H1 (cell line): ENCODE results near the gene DNAI1. TPM values are rescaled to one million over a fixed set of nuclear protein-coding genes. Genes with fewer than 3 reads are reported as not detected.

ENCODE experiments used
- ASH2L ChIP-seq: fragments of 200-600, 300-600 bp; sonication (generic); IDR thresholded peaks from one replicate; pipeline ENCODE4 v1.7.1; 2017; ENCODE audit warnings: low read length
- BRCA1 ChIP-seq: IDR thresholded peaks from 2 replicates; pipeline ENCODE4 v1.6.1; 2012; ENCODE audit warnings: low read depth, low read length, improper control_type of control experiment
- EZH2 ChIP-seq: fragments of 200-600 bp; sonication (generic); IDR thresholded peaks from 2 replicates; pipeline ENCODE4 v1.7.1; 2012; ENCODE audit warnings: low read depth, mild to moderate bottlenecking, moderate library complexity, low read length, inconsistent platforms; ENCODE audit not compliant: severe bottlenecking
- GTF2F1 ChIP-seq: IDR thresholded peaks from 2 replicates; pipeline ENCODE4 v1.6.1; 2012; ENCODE audit warnings: low read depth, low read length, improper control_type of control experiment, borderline replicate concordance
- SRF ChIP-seq: IDR thresholded peaks from 2 replicates; pipeline ENCODE4 v1.6.1; 2011; ENCODE audit warnings: mild to moderate bottlenecking, low read depth, low read length, moderate library complexity
- USF2 ChIP-seq: IDR thresholded peaks from 2 replicates; pipeline ENCODE4 v1.6.1; 2011; ENCODE audit warnings: low read length, improper control_type of control experiment
- polyA plus RNA-seq, 7 experiments: library from polyadenylated mRNA; depleted of rRNA in 3 of 7; stranded (reverse) in 5 of 7; unstranded in 2 of 7; fragments of >200 nt in 5 of 7; fragments of 200-250 nt in 2 of 7; gene quantifications; 1 replicate in 5 of 7; 2 replicates in 1 of 7; 4 replicates in 1 of 7; pipeline versions ENCODE4 v1.2.1 to v1.2.3, GENCODE V29; 2011 to 2013; ENCODE audit warnings: missing spikeins in 2 of 7, mixed read lengths in 2 of 7
- total RNA-seq: library from RNA; stranded (reverse); fragmentation: NEBNext Ultra II Directional; extraction: Animal tissue kit (Norgen Biotek cat#: 25700); gene quantifications from 2 replicates; pipeline ENCODE4 v1.2.1, GENCODE V29; 2021

DNAI1 gene
- total and polyA plus RNA-seq, 2 of the 8 experiments (the other 6 are each of a cell fraction or from before 2014, with no cell fraction given) = 0.37 to 0.54 TPM

DNA sequence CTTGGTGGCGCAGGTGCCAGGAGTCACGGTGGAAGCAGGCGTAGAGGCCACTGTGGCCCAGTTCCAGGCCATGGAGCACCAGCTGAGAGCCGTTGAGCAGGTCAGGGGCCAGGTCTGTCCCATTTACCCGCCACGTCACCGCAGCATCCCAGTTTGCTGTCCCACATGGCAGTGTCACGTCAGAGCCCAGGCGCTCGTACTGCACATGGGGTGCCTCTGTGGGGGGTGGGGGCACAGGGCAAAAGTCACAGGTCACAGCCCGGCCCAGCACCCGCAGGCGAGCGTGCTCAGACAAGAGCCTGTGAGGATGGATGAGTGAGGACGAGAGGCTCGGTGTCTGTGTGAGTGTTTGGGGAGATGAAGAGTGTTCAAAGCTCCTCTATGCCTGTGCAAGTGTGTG lies 106.0 kb downstream of the DNAI1 start (continued):
- TF ChIP-seq SRF (no peak), BRCA1 (no peak), USF2 (no peak), GTF2F1 (no peak), EZH2 (no peak), ASH2L (no peak)
